Limb (tissue), 2 donors: ENCODE results near the gene PLCG1.

Experiments used
- DNase-seq, 2 donors: peaks; one replicate each; pipeline ENCODE4 v3.0.0-alpha.2; 2016; ENCODE audit errors: extremely low spot score in 2 of 2

PLCG1 gene

DNA sequence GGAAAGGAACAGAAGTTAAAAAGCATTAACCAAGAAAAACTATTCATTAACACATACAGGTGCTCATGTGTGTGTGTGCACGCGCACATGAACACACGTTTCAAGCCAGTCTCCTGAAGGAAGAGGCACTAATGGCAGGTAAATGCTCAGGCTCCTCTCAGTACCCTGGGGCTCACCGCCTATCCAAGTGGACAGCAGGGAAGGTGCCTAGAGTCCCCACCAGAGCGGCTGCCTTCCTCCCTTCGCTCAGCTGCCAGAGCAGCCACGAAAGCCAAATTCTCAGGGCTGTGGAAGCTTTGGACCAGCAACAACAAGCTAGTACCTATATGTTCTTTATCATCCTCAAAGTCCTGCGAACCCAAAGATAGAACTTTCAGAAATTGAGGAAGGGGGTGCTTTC lies 42.6 kb downstream of the PLCG1 start:
- peak in 1 of 2 donors; percentile 9 for DNase-seq

GRCh38 chr20:41180599-41181333 lies 43.4 kb downstream of the PLCG1 start:
- peak in 1 of 2 donors; percentile 20 for DNase-seq

- no peak for DNase-seq
These were observed 44.2 kb downstream of the PLCG1 start for GRCh38 chr20:41181567-41181966.

DNA sequence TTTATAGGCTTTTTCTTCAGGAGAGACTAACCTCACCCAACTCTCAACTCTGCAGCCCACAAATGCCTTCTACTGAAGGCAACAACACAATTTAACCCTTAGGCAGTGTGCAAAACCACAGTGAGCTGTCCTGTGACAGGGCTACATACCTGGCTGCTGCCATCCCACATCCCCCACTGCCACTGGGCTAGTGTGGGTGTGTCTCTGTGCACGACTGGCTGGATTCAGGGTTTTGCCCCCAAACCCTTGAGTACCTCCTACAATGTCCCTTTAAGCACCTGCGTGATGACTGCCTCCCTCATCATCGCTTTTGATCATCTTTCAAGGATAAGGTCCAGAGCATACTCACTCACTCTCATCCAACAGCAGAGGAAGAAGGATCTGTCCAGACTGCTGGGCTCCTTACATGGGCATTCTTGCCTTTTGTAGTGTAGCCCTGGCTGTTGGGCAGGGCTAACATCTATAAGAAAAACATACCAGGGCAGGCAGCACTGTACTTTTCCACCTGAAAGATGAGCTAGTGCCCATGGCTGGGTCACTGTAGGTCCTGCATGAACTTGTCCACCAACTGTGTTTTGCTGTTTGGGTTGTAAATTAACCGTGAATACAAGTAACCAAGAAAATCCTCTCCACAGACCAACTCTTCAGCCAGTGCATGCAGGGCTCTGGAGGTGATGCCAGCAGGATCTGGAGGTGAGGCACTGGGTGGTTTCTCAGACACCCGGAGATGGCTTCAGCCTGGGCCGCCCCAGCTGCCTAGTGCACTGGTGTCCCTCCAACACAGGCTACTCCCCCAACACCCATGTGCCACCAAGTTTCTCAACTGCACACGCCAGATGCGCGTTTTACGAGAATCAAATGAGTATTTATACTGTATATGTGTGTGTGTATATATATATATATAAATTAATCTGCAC lies 45.2 kb downstream of the PLCG1 start:
- DNase-seq: no peak

GRCh38 chr20:41183391-41183790 lies 46.0 kb downstream of the PLCG1 start:
- DNase-seq: no peak

DNA sequence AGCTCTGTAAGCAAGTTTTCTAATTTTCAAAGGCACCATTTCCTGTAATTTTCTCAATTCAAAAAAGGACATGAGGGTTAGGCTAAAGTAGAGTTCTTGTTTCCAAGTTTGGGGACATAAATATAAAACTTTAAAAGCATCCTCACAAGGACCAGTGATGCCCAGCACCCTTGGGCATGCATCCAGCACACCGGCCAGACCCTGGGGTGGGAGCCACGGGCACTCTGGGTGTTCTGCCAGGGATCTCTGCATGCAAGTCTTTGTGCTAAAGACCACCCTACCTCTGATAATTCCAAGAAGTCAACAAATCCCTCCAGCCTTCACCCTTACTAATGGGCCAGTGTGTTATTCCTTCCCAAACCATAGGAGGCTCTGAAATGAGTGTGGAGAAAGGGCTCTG lies 46.5 kb downstream of the PLCG1 start:
- DNase-seq: no peak

DNA sequence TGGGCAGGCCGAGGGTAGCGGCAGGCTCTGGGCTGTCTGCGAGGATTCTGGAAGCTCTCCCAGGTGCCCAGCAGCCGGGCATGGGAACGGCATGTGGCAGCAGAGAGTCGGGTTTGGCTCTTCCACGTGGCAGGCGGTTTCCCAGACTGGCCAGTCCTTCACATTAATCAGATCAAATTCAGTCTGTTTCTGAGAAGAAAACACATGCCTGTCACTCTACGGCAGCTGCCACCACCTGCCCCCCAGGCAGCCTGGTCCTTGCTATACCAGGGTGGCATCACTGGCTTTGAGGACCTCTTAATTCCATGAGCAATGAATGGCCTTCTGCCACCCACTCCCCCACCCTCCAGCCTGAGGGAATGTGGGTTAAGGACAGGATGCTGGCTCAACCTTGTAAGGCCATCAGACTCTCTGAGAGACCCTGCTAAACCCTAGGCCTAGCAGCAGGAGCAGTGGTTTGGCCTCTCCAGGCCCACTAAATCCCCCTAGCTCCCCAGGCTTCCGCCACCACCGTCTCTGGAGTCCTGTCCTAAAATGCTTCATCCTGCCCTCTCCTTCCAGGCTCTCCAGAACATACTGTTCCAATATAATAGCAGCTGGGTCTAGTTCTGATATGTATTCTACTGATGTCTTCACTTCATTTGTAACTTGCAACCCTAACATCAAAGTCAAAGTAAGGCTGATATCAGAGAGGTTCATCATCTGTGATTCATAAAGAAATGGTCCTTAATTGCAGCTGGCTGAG lies 47.8 kb downstream of the PLCG1 start:
- DNase-seq: no peak

DNA sequence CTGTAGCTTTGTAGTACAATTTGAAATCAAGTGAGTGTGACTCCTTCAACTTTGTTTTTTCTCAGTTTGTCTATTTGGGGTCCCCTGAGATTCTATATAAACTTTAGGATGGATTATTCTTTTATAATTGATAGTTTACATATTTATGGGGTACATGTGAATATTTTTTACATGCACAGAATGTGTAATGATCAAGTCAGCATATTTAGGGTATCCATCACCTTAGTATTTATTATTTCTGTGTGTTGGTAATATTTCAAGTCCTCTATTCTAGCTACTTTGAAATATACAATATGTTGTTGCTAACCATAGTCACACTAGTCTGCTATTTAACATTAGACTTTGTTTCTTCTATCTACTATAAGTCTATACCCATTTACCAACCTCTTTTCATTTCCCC lies 50.3 kb downstream of the PLCG1 start:
- DNase-seq: no peak

DNA sequence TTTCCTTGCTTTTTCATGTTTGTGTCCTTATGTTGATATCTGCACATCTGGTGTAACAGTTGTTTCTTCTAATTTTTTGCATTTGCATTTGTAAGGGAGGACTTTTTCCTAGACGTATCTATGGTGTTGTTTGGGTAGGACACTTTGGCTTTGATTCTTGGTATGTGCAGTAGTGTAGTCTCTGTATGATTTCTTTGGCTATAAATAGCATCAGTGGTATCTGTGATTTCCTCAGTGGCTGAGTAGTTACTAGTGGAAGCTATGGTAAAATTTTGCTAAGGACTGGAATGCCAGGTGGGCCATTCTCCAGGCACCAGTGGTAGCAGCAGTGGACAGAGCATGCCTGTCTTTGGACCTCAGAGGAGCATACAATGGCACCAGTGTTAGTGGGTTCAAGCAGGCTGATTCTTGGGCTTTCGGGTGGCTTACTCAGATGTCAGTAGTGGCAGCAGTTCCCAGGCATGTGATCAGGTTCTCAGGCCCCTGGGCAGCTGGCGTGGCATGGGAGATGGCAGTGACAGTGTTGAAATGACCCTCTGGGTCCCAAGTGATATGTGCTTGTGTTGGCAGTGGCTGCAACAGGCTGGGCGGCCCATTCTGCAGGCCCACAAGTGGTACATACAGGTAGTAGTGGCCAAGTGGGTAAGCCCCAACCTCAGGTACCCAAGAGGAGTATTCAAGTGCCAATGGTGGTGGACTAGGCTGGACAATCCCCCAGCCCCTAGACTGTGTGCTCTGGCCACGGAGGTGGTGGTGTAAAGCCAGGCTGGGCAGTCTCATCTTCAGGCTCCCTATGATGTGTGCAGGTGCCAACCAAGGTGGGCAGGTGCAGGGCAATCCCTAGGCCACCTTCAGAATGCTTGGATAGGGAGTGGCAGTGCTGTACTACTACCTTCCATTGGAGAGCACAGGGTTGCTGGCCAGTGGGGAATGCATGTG lies 54.5 kb downstream of the PLCG1 start:
- no peak for DNase-seq

DNA sequence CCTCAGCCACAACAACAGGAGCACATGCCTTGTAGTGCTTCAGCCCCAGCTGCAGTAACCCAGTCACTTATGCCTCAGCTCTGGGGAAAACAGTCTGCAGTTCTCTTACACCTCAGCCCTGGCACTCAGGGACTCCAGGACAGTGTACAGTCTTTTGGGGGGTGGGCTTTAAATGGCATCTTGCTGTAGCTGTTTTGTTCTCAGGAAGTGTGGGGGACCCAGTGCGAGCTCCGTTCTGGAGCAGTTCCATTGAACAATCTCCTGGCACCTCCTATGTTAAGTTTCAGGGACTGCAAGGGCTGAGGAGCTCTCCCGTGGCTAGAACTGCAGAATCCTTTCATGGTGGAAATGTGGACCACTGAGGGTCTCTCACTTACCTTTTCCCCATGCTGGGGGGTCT lies 55.2 kb downstream of the PLCG1 start:
- no peak for DNase-seq

- no peak for DNase-seq
These were observed 59.4 kb downstream of the PLCG1 start for GRCh38 chr20:41196653-41197225.

GRCh38 chr20:41198443-41198842 lies 61.1 kb downstream of the PLCG1 start:
- DNase-seq: no peak

GRCh38 chr20:41200446-41201202 lies 63.3 kb downstream of the PLCG1 start:
- no peak for DNase-seq

DNA sequence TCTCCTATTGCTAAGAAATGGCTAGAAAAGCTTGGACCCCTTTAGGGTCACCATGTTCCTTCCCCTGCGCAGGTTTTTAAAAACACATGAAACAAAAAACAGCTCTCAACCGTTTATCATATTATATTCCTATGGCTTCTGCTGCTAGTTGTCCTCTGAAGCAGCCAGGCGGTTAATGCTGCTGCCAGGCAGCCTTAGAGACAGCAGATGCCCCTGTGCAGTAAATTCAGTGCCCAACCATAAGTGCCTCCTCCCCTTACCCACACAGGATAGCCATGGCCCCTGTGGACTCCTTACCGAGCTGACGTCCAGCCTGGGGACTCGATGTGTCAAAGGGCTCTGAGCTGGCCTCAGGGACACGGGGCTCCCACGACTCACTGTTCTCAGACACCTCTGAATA lies 64.4 kb downstream of the PLCG1 start:
- DNase-seq: no peak

- DNase-seq: no peak
These were observed 65.1 kb downstream of the PLCG1 start for GRCh38 chr20:41202426-41202825.

- no peak for DNase-seq
These were observed 66.3 kb downstream of the PLCG1 start for GRCh38 chr20:41203660-41204059.

GRCh38 chr20:41204304-41205265 lies 67.2 kb downstream of the PLCG1 start:
- no peak for DNase-seq

GRCh38 chr20:41205313-41205712 lies 68.0 kb downstream of the PLCG1 start:
- DNase-seq: no peak
